Fibroblast of lung (primary cell): ENCODE data around the gene WBP11. TPM values are rescaled to one million over a fixed set of nuclear protein-coding genes. Genes with fewer than 3 reads are reported as not detected.

Experiments
- DNase-seq, 2 donors: peaks; one replicate each; pipeline versions ENCODE4 v3.0.0 to v3.0.0-alpha.2; 2010; ENCODE audit warnings: low read depth in 2 of 2
- H2AFZ ChIP-seq: 2 replicates; pipeline ENCODE4 v1.5.1; 2012; ENCODE audit warnings: low read length, control low read depth, inconsistent platforms
- H3K27ac ChIP-seq: 2 replicates; pipeline ENCODE4 v1.5.1; 2011; ENCODE audit warnings: low read length, control low read depth; ENCODE audit not compliant: insufficient read depth
- H3K27me3 ChIP-seq: 2 replicates; pipeline ENCODE4 v1.5.1; 2011; ENCODE audit warnings: mild to moderate bottlenecking, low read length; ENCODE audit not compliant: control insufficient read depth, insufficient read depth
- H3K36me3 ChIP-seq: 2 replicates; pipeline ENCODE4 v1.5.1; 2011; ENCODE audit warnings: low read length; ENCODE audit not compliant: control insufficient read depth, insufficient read depth
- H3K4me1 ChIP-seq: 2 replicates; pipeline ENCODE4 v1.5.1; 2011; ENCODE audit warnings: low read length; ENCODE audit not compliant: control insufficient read depth, insufficient read depth; ENCODE audit errors: extremely low read depth
- H3K4me2 ChIP-seq: 2 replicates; pipeline ENCODE4 v1.5.1; 2011; ENCODE audit warnings: low read length, control low read depth; ENCODE audit not compliant: insufficient read depth; ENCODE audit errors: extremely low read depth
- H3K4me3 ChIP-seq, 4 experiments: fragments of 200-600 bp in 1 of 4; sonication (generic) in 1 of 4; replicated peaks in 1 of 4; 2 replicates each; pipeline ENCODE4 v1.5.1; 2011 to 2016; ENCODE audit warnings: low read length in 4 of 4, low read depth in 3 of 4, mild to moderate bottlenecking in 3 of 4, control low read depth in 2 of 4, inconsistent platforms in 1 of 4, mixed read lengths in 1 of 4; ENCODE audit not compliant: insufficient read depth in 1 of 4; ENCODE audit errors: control extremely low read depth in 1 of 4
- H3K79me2 ChIP-seq: 2 replicates; pipeline ENCODE4 v1.5.1; 2012; ENCODE audit warnings: mild to moderate bottlenecking, low read length, inconsistent platforms; ENCODE audit not compliant: control insufficient read depth, insufficient read depth
- H3K9ac ChIP-seq: 2 replicates; pipeline ENCODE4 v1.5.1; 2011; ENCODE audit warnings: mild to moderate bottlenecking, low read length, control low read depth; ENCODE audit not compliant: insufficient read depth
- H3K9me3 ChIP-seq: 2 replicates; pipeline ENCODE4 v1.5.1; 2012; ENCODE audit warnings: low read depth, low read length; ENCODE audit not compliant: control insufficient read depth, insufficient read depth
- H4K20me1 ChIP-seq: 2 replicates; pipeline ENCODE4 v1.5.1; 2011; ENCODE audit warnings: low read length; ENCODE audit not compliant: control insufficient read depth, insufficient read depth; ENCODE audit errors: extremely low read depth
- CTCF ChIP-seq, 2 donors: IDR thresholded peaks in 1 of 2; conservative IDR thresholded peaks in 1 of 2; 1 replicate in 1 of 2; 2 replicates in 1 of 2; pipeline ENCODE4 v1.5.1; 2011 to 2012; ENCODE audit warnings: low read length in 2 of 2, control low read depth in 1 of 2, inconsistent platforms in 1 of 2, low read depth in 1 of 2, mild to moderate bottlenecking in 1 of 2
- EZH2 ChIP-seq: IDR thresholded peaks from 2 replicates; pipeline ENCODE4 v1.5.1; 2012; ENCODE audit warnings: low read length, control low read depth, mild to moderate bottlenecking; ENCODE audit errors: missing control alignments
- polyA plus RNA-seq, 2 donors: library from polyadenylated mRNA; depleted of rRNA in 1 of 2; stranded (reverse) in 1 of 2; unstranded in 1 of 2; fragments of >200 nt; gene quantifications; 2 replicates each; pipeline ENCODE4 v1.2.1, GENCODE V29; 2011 to 2012; ENCODE audit warnings: missing spikeins in 1 of 2
- total RNA-seq: library from RNA; depleted of rRNA; stranded (reverse); fragments of >200 nt; gene quantifications from 2 replicates; pipeline ENCODE4 v1.2.1, GENCODE V29; 2014

WBP11 gene
- total and polyA plus RNA-seq, 2 donors (not counting 1 experiment from before 2014, with no cell fraction given): 10.6 to 17.5 TPM

GRCh38 chr12:14845350-14845750 lies 42.1 kb upstream of the WBP11 start:
- Histone ChIP-seq H3K4me2 (no peak overlapping the region), H3K79me2 (no peaks in the 10 kb centered on the region), H3K36me3 (no peaks in the 10 kb centered on the region), H3K4me3 (no peak overlapping the region), H2AFZ (peak overlapping the region; percentile 27), H4K20me1 (no peaks in the 10 kb centered on the region), H3K27me3 (no peaks in the 10 kb centered on the region), H3K27ac (no peak overlapping the region), H3K4me1 (peaks cover 2% of the 10 kb centered on the region), H3K9me3 (no peaks in the 10 kb centered on the region), H3K9ac (no peak overlapping the region)
- TF ChIP-seq EZH2 (no peak), CTCF (conservative IDR thresholded peaks at IDR 0.05 in 1 of 2, IDR thresholded peaks at IDR 0.05 in 1 of 2; ENCODE audit: low read depth in 1 of 2, low read length in 2 of 2) (peak; percentile 71 to 75)
- peak; percentile 52 to 73 for DNase-seq

- Histone ChIP-seq H3K27ac (no peak overlapping the region), H3K4me1 (peaks cover 2% of the 10 kb centered on the region), H3K9ac (no peak overlapping the region), H3K9me3 (no peaks in the 10 kb centered on the region), H3K4me3 (no peak overlapping the region), H4K20me1 (no peaks in the 10 kb centered on the region), H3K4me2 (no peak overlapping the region), H3K27me3 (no peaks in the 10 kb centered on the region), H2AFZ (no peak overlapping the region), H3K36me3 (no peaks in the 10 kb centered on the region), H3K79me2 (no peaks in the 10 kb centered on the region)
- no peak for DNase-seq
- TF ChIP-seq EZH2: no peak
Measured at GRCh38 chr12:14844401-14844800, 41.1 kb upstream of the WBP11 start.

GRCh38 chr12:14843425-14843887 lies 40.2 kb upstream of the WBP11 start, which contains the start of gene ART4:
ART4 (minus strand) TSS chr12:14843526; CDS start chr12:14843113, 413 bp downstream.
- Histone ChIP-seq H3K4me2 (no peak within 1 kb of the TSS), H3K79me2 (no peaks in the 10 kb centered on the region), H3K9me3 (no peaks in the 10 kb centered on the region), H3K4me3 (no peak within 1 kb of the TSS), H4K20me1 (no peaks in the 10 kb centered on the region), H3K27ac (no peak within 1 kb of the TSS), H2AFZ (no peak within 1 kb of the TSS), H3K36me3 (no peaks in the 10 kb centered on the region), H3K4me1 (peaks cover 2% of the 10 kb centered on the region), H3K27me3 (no peaks in the 10 kb centered on the region), H3K9ac (no peak within 1 kb of the TSS)
- TF ChIP-seq EZH2 (no peak), CTCF (conservative IDR thresholded peaks at IDR 0.05 in 1 of 2, IDR thresholded peaks at IDR 0.05 in 1 of 2; ENCODE audit: low read depth in 1 of 2, low read length in 2 of 2) (no peak)
- DNase-seq: no peak
